GM21360 (cell line): Measurements from ENCODE around the gene MIA.
"Not testable (repeated sequence)": the region's sequence is repeated elsewhere in the genome, so short reads cannot be mapped to it uniquely, and the experiment has no call there.

ENCODE experiments used
- ATAC-seq: cut with Tn5 transposase; IDR thresholded peaks from one replicate; pipeline ENCODE4 v1.9.1; 2021; ENCODE audit warnings: mild to moderate bottlenecking, moderate library complexity; ENCODE audit not compliant: unreplicated experiment

The MIA gene

DNA sequence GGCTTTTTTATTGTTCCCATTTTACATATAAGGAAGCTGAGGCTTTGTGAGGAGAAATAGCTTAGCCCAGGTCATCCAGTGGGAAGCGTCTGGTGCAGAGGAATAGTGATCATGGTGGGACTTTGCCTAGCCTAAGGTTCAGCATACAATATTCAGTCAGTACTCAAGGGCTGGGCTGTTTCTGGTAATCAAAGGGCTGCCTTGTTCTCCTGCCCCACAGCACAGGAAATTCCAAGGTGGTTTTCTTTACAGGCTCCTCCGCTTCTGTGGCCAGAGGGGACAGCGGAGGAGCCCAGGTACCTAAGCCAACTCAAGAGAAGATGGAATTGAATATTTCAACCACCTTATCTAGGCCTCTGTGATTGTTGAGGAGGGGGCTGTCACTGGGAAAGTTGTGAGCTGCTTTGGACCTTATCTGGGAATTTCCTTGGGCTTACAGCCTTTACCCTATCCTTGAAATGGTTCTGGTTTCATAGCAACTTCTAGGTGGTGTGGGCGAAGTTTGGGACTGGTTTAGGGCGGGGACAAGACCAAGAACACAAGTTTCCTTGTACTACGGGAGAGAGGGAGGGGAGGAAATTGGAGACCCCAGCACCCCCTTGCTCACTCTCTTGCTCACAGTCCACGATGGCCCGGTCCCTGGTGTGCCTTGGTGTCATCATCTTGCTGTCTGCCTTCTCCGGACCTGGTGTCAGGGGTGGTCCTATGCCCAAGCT lies at the start of gene MIA:
MIA (plus strand) TSS at position 606 of the 716 bp plus-strand sequence; CDS start at position 628, 22 bp downstream.
- ATAC-seq = no peak

DNA sequence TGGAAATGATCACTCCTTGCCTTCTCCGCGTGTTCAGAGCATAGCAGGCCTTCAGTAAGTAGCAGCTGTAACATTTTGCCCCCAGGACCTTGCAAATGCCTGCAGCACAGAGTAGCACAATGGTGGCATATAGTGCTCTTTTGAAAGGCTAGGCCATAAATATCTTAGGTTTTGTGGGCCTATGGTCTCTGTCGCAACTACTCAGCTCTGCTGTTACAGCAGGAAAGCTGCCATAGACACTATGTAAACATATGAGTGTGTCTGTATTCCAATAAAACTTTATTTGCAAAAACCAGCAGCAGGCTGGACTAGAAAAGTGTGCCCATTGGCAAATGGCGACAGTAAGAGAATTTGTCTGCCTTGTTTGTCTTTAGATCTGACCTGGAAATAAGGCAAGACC lies 49.0 kb upstream of the MIA start:
- no peak for ATAC-seq

DNA sequence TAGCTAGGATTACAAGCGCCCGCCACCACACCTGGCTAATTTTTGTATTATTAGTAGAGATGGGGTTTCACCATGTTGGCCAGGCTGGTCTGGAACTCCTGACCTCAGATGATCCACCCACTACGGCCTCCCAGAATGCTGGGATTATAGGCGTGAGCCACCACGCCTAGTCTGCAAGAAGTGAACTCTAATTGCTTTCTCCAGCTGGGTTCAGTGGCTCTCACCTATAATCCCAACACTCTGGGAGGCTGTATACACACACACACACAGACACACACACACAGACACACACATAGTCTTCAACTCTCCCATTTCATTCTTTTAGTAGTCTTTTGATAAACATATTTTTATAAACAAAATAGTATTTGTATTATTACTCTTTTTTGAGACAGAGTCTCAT lies 45.3 kb upstream of the MIA start:
- ATAC-seq = not testable (repeated sequence)

DNA sequence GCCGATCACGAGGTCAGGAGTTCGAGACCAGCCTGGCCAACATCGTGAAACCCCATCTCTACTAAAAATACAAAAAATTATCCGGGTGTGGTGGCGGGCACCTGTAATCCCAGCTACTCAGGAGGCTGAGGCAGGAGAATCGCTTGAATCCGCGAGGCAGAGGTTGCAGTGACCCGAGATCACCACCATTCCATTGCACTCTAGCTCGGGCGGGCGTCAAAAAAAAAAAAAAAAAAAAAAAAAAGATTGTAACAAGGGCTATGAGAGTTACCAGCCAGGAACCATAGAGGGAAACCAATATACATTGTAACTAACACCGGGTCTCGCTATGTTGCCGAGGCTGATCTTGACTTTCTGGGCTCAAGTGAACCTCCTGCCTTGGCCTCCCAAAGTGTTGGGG lies 43.0 kb upstream of the MIA start:
- ATAC-seq = not testable (repeated sequence)

DNA sequence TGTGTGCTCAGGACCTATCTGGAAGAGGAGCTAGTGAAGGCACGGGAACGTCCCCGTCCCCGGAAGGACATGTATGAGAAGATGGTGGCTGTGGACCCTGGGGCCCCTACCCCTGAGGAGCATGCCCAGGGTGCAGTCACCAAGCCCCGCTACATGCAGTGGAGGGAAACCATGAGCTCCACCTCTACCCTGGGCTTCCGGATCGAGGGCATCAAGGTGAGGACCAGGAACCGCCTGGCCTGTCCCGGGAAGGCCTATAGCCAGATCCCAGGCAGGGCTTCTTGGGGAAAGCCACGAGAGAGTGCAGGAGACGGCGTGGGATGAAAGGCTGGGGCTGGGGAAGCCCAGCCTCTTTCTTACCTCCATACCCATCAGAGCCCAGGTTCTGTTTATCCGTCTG lies 42.2 kb upstream of the MIA start:
- ATAC-seq = no peak

DNA sequence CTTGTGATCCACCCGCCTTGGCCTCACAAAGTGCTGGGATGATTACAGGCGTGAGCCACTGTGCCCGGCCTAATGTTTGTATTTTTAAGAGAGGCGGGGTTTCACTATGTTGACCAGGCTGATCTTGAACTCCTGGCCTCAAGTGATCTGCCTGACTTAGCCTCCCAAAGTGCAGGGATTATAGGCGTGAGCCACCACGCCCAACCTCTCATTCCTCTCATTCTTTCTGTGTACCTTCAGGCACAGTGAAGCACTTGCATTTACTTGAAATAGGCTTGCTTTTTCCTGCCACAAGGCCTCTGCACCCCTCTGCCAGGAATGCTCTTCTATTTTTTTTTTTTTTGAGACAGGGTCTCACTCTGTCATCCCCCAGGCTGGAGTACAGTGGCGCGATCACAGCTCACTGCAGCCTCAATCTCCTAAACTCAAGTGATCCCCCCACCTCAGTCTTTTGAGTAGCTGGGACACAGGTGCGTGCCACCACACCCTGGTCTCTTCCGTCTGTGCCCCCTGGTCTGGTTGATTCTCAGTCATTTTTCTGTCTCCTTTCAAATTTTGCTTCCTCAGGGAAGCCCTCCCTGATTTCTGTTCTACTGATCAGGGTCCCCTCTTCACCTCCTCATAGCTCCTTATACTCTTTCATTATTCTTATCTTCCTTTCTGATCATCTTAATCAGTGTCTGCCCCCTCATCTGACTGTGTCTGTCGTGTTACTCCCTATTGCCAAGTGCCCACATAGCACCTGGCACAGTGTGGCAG lies 40.1 kb upstream of the MIA start:
- ATAC-seq = no peak

DNA sequence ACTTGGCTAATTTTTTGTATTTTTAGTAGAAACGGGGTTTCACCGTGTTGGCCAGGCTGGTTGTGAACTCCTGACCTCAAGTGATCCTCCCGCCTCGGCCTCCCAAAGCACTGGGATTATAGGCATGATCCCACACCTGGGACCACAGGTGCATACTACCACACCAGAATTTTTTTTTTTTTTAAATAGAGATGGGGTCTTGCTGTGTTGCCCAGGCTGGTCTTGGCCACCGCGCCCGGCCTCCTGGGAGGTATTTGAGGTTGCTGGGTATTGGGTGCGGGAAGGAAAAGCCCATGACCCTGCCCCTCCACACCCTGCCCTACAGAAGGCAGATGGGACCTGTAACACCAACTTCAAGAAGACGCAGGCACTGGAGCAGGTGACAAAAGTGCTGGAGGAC lies 38.7 kb upstream of the MIA start:
- ATAC-seq = no peak

DNA sequence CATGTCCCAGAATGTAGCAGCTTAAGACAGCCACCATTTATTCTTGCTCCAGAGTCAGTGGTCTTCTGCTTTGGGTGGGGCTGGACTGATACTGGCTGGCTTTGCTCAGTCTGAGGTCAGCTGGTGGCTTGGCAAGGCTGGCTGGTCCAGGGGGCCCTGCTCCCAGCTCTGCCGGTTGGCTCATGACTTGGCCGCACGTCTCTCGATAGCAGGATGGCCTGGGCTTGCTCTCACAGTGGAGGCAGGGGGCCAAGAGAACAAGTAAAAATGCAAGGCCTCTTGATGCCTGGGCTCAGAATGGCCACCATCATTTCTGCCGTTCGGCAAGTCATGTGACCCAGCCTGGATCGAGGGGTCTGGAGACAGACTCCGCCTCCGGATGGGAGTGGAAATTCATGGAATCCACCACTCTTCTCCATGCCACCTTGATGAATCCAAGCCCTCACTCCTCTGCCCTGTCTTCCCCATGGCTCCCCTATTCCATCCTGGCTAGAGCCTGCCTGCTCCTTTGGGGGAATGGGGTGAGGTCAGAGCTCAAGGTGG lies 38.1 kb upstream of the MIA start:
- no peak for ATAC-seq

DNA sequence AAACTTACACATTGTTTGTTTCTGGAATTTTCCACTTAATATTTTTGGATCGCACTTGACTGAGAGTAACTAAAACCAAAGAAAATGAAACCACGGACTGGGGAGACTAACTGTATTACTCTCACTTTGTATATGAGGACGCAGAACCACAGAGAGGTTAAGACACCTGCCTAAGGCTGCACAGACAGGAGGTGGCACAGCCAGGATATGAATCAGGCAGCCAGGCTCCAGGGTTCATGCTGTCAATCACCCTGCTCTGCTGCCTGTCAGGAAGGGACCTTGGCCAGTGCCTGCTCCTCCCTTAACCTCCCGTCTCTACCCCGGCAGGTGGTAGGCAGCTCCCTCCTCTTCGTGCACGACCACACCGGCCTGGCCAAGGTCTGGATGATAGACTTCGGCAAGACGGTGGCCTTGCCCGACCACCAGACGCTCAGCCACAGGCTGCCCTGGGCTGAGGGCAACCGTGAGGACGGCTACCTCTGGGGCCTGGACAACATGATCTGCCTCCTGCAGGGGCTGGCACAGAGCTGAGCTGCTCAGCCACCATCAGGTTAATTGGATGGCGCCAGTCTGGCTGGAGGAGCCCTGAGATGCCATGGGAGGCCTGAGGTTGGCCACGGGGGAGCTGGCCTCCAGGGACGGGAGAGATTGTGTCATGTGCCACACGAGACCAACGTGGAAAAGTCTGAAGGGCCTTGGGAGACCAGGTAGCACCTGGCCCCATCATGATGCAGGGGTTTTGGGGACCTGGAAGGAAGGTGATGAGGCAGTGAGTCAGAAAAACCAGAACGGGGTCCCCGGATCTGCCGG lies 36.1 kb upstream of the MIA start:
- ATAC-seq = no peak

DNA sequence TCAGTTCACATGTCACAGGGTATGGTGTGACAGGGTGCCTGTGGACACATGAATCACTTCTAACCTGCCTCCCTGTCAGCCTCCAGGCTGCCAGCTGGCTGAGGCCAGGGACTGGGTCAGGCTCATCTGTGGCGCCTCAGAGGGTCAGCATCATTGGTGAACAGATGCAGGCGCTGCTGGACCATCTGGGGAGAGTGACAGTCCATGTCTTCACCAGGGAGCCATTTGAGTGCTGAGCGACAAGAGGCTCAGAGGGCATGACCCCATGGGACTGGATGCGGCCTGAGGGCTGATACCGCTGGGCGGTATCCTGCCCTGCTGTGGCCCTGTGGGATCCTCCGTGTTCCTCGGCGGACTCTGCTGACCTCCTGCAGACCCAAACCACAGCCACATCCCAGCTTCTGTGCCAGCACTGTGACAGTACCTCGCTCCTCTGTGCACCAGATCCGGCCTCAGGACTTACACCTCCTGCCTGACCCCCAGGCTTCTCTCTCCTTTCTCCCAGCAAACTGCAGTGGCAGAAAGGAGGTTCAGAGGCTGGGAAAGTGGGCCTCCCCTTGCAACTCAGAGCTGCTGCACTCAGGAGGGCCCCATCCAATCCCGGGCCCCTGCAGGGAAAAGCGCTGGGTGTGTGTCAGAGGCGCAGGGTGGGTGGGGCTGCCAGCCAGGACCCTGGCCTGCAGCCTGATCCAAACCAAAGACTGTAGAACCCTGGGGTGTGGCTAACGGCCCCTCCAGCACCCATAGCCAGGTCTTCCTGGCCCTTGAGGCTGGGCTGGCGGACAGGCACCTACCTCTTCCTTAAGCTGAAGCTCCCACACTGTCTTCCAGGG lies 35.2 kb upstream of the MIA start:
- ATAC-seq = no peak

DNA sequence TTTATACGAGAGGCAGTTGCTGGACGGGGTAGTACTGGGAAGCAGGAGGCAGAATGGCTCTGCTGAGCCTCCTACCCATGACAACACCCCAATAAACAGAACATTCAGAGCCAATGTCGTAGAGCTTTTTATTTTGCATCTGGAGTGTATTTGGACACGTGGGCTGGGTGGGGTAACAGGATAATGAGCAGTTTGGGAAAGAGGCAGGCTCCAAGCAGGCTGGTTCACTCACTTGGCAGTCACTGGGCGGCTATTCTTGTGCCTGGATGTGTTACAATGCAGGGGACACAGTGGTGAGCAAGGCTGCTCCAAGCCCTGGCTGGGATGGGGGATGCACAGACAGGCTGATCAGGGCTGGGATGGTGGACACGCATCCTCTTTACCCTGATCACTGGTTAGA lies 34.6 kb upstream of the MIA start:
- no peak for ATAC-seq

DNA sequence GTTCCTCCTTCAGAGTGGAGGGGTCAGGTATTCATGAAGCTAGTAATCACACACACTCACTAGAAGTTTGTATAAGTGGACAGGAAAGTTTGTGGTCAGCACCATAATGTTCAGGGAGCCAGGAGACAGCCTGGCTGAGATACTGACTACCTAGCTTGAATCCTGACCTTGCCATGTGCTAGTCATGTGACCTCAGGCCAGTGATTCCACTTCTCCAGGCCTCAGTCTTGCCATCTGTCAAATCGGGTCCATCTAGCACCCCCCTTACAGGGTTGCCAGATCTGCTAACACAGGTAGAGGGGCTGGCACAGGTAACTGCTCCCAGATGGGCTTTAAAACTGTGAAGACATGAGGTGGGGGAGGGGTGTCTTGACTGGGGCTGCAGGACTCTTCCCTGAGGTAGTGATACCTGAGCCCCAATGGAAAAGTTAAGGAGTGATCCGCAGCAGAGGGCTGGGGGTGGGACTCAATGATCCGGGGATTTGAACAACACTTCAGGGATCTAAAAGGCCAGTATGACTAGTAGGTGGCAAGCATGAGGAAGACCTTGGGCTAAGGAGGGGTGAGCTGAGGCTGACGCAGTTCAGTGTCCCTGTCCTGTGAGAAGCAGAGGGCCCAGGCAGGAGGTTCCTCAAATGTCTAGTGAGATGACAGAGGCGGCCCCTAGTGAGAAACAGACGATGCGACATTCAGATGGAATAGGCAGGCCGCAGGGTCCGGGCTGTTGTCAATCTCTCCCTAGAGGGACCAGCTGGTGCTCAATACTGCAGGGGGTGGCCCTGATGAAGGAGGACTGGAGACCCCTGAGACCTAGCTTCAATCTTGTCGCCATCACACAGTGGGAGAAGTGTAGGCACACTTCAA lies 33.6 kb upstream of the MIA start:
- no peak for ATAC-seq

DNA sequence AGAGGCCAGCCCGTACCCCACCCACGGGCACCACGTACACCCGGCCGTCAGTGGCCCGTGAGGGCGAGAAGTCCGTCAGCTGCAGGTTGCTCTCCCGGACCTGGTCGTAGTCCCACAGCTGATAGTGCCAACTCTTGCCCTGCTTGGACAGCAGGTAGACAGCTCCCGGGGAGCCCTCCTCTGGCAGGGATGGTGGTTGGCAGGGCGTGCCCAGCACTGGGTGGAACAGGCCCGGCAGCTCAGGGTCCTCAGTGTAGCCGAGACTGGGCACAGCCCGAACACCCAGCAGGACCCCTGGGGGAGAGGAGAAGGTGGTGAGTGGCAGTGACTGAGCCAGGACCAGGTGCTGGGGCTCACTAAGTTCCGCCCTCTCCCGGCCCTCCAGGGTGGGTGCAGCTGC lies 32.8 kb upstream of the MIA start:
- ATAC-seq = no peak

DNA sequence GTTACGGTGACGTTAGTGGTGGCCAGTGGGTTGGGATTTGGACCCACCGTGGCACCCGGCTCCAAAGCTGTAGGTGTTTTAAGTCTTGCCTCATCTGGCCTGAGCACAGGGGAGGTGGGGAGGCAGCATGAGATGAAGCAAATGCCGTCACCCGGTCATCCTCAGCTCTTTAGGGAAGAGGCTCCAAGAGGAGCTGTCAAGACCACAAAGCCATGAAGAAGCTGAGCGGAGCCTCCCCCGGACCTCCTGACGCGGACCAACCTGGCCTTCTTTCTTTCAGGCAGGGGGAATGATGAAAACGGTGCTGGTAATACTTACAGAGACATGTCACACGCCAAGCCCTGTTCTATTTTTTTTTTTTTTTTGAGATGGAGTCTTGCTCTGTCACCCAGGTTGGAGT lies 32.4 kb upstream of the MIA start:
- no peak for ATAC-seq

DNA sequence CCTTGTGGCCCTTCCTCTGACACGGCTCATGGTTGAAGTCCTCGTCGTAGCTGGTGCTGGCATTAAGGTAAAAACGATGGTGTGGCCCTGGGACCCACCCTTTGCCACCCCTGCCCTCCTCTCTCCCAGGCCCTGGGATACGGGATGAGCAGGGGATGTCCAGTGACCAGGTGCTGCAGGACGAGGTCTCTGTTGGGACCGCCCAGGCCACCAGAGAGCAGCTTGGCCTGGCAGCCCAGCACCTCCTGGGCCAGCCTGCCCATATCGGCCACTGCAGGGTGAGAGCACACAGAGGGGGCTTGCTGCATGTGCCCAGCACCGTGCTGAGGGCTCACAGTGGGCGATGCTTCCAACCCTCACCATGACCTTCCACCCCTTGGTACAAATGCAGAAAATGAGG lies 31.4 kb upstream of the MIA start:
- ATAC-seq = no peak

DNA sequence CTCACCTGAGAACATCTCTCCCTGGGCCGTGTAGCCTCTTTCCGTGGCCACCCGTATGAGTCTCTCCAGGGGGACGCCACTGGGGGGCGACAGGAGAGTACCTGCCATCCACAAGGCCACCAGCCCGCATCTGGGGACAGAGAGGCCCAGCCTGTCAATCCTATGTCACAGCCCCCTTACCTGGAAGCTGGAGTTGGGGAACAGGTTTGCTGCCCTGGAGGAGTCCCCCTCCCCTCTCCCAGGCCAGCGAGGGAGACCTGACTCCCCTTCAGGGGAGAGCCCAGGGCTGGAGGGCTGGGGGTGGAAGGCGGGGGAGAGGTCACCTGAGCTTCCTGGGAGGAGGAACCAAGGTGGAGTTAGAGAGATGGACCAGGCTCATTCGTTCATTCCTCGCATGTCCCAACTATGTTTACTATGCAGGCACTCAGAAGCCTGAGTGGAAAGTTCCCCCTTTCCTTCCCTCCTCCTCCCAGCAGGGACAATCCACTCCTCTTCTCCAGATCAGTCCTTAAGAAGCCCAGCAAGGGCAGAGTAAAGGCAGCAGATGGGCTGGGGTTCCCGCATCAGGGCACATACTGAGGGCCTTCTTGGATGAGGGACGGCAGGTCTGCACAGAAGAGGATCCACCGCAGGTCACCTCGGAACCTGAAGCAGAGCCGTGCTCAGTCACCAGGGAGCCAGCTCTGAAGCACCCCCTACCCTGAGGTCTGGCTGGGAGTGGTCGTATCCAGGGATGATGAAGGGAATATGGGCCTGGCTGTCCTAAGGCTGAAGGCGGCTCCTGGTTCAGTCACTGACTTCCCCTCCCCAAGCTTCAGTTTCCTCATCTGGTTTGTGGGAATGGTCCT lies 30.5 kb upstream of the MIA start:
- ATAC-seq = no peak

DNA sequence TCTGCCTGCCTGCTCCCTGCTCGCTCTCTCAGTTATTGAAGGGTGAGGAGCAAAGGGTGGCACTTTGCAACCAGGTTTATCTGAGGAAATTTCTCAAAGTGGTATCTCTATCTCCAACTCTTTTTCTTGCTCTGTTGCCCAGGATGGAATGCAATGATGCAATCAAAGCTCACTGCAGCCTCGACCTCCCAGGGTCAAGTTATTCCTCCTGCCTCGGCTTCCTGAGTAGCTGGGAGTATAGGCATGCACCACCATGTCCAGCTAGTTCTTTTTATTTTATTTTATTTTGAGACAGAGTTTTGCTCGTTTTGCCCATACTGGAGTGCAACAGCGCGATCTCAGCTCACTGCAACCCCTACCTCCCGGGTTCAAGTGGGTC lies 29.9 kb upstream of the MIA start:
- no peak for ATAC-seq

DNA sequence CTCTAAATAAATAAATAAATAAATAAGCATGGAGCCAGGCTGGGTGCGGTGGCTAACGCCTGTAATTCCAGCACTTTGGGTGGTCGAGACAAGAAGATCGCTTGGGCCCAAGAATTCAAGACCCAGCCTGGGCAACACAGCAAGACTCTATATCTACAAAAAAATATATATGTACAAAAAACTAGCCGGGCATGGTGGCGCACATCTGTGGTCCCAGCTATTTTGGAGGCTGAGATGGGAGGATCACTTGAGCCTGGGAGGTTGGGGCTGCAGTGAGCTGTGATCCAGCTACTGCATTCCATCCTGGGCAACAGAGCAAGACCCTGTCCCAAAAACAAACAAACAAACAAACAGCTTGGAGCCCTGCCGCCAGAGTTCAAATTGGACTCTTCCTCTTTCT lies 27.8 kb upstream of the MIA start:
- ATAC-seq = no peak
